GM18526 (cell line): ENCODE measurements around the gene PDE4B.

ENCODE experiments used
- POLR2A ChIP-seq: IDR thresholded peaks from 3 replicates; pipeline ENCODE4 v1.6.1; 2011; ENCODE audit not compliant: insufficient read length; ENCODE audit errors: extremely low read depth

The PDE4B gene

DNA sequence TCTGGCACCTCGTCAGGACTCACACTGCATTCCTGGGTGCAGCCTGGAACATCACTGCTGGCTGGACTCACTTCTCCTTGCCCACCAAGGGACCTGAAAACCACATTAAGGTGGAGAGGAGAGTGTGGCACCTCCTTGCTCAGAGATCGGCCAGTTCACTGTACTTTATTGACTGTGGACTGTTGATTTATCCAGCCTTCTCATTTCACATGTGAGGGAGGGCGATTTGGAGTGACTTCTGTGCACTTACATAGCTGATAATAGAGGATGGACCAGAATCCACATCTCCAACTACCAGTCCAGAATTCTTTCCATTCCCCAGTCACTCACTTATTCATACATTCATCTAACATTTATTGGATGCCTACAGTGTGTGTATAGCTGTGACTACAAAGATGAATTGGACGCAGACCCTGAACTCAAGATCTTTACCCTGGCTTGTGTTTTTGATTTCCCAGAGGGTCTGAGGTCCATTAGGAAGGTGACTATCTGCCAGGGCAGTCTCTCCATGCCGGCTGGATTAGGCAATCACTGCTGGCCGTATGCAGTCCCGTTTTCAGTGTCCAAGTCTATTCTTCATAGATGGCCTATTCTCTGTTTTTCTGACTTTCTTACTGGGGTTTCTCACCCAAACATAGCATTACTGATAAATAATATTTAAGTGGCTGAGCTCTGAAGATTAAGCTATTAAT lies 507.7 kb downstream of the PDE4B start:
- no peak for TF ChIP-seq POLR2A

- no peak for TF ChIP-seq POLR2A
Measured at GRCh38 chr1:66300972-66301451, 508.3 kb downstream of the PDE4B start.

DNA sequence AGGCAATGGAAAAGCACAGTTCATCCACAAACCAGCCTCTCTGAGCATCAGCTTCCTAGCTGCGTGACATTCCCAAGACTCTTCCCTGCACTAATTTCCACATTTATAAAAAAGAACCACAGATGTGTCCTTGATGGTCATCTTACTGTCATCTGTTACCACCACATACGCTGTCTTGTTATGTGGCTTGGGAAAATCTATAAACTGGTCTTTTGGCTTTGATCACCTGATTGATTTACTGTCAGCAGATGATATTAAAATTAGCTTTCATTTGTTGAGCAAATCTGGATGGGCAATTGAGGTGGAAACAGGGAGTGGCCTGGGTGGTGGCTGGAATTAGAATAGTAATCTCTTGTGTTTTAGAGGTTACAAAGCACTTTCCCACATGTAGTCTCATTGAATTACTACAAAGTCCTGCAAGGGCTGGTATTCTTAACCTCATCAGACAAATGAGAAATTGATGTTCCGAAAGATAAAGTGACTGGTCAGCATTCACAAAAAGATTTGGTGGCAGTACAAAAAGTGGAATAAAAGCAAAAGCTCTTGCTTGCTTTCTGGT lies 509.6 kb downstream of the PDE4B start:
- no peak for TF ChIP-seq POLR2A

DNA sequence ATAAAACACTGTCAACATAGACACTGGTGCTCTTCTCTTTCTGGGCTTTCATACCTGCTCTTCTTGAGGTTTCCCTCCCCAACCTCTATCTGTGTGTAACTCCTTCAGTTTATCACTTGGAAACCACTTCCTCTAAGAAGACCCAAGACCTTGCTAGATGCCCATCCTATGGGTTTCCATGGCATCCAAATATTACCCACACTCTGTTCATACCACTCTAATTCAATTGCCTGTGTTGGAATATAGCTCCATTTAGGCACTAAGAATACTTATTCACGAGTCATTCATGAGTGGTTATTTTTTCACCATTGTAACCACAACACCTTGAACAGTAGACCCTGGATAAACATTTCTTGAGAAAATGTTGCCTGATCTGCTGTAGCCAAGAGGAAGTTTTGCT lies 510.1 kb downstream of the PDE4B start:
- no peak for TF ChIP-seq POLR2A

DNA sequence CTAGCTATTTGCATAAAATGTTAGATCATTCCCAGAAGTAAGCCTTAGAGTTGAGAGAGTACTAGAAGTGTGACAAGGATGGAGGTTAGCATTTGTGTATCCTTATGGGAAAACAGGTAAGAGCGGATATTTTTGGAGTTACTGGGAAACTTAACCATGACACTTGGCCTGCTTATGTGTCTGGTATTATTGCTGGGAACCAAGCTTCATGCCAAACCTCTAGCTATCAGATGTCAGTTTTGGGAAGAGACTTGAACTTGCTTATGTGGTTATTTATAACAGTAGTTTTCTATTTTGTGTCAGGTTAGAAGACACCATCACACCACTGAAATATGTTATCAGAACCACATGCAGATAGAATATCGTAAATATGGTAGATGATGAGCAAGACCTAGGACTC lies 511.0 kb downstream of the PDE4B start:
- no peak for TF ChIP-seq POLR2A

- TF ChIP-seq POLR2A = no peak
Measured at GRCh38 chr1:66304128-66304527, 511.4 kb downstream of the PDE4B start.

DNA sequence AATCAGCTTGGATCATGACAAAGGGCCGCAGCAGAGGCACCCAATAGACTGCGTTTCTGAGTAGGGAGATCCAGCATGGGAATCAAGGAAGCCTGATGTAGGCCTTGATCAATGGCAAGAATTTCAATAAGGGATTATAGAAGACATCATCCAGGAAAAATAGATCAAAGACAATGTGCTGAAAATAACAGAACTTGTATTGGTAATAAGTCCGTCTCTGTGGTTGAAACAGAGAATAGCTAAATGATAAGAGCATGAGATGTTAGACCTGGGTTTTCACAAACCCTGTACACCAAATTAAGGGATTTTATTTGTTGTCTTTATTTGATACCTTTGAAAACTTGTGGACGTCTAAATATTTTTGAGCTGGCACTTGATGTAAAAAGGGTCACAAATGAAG lies 513.2 kb downstream of the PDE4B start:
- TF ChIP-seq POLR2A = no peak

DNA sequence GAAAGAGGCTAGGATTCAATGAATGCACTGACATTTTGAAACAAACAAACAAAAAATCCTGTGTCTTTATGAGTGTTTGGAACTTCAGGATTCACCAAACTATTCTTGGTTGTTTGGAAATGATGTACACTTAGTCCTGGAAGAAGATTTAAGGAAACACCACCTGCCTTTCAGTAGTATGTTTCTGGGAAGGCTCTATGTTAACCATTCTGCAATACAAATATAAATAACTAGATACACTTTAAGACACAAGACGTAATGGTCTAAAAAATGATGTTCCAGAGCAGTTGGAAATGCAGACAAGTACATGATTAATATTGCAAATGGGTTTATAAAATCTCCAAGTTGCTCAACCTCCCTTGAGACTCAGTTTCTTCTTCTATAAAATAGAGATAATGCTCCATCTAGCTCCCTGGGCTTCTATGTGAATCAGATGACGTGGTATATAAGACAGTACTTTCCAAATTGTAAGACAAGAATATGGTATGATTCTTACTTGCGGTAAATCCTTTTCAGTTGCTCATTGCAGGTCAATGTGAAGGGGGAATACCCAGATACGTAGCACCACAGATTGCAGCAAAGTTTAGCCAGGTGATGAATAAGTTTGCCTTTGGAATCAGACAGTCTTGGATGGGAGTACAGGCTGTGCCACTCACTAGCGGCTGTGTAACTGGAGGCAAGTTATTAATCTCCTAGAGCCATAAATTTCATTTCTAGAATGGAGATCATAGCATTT lies 516.5 kb downstream of the PDE4B start:
- TF ChIP-seq POLR2A = no peak

DNA sequence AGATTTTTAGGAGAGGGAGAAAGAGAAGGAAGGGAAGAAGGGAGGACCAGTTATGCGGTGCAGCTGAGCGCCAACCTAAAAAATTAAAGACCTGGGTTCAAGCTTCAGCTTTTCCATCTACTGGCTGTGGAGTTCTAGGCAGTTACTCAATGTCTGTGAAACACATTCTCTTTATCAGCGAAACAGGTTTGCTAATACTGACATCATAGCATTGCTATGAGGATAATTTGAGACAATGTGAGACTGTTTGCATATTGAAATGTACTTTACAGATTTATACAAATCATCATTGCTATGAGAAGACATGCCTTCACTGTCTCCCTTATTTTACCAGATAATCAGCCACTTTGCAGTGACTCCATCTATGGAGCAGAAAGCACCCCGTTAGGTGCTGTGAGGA lies 518.4 kb downstream of the PDE4B start:
- no peak for TF ChIP-seq POLR2A

GRCh38 chr1:66311628-66312027 lies 518.9 kb downstream of the PDE4B start:
- no peak for TF ChIP-seq POLR2A

GRCh38 chr1:66312271-66312990 lies 519.7 kb downstream of the PDE4B start:
- no peak for TF ChIP-seq POLR2A

DNA sequence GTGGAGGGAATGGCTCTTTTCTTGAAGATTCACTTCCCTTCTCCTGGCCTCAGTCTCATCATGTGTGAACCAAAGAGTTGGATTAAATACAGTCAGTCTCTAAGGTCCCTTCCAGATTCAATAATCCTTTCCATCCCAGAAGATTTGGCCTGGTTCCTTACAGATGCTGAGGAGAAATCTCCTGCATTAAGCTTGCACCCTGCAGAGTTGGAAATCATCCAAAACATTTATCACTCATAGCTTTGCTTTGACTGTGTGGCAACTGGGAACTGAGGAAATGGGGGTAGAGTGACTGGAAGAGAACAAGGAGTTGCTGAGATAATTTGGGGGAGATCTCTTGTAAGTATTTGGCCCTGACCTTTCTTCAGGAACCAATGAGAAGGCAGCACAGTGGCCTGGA lies 520.7 kb downstream of the PDE4B start:
- no peak for TF ChIP-seq POLR2A

- no peak for TF ChIP-seq POLR2A
Measured at GRCh38 chr1:66315671-66316070, 523.0 kb downstream of the PDE4B start.

GRCh38 chr1:66316464-66317247 lies 524.0 kb downstream of the PDE4B start:
- no peak for TF ChIP-seq POLR2A

DNA sequence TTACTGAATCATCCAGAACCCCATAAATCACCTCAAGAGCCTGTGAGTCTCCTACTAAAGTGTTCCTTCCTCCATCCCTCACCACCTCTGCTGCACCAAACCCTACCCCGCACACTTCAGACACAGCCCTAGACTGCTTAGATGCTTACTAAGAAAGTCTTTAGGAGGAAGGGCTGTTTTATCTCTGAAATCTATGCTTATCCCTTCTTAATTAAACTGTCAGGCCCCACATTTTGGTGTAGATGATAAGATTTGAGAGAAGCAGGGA lies 524.5 kb downstream of the PDE4B start:
- TF ChIP-seq POLR2A = no peak
